Vagina (tissue), 2 donors: Measurements from ENCODE around the gene CSTPP1. TPM values are rescaled to one million over a fixed set of nuclear protein-coding genes. Genes with fewer than 3 reads are reported as not detected.
"Not testable (repeated sequence)": the region's sequence is repeated elsewhere in the genome, so short reads cannot be mapped to it uniquely, and the experiment has no call there.

ENCODE experiments used
- DNase-seq, 2 donors: peaks; one replicate each; pipeline ENCODE4 v3.0.0-alpha.2; 2017; ENCODE audit errors: extremely low spot score in 2 of 2
- H3K27ac ChIP-seq: fragments of 200-600 bp; sonication (generic); one replicate; pipeline ENCODE4 v1.5.1; 2019
- H3K27me3 ChIP-seq: fragments of 200-600 bp; sonication (generic); one replicate; pipeline ENCODE4 v1.5.1; 2019
- H3K36me3 ChIP-seq, 2 donors: fragments of 200-600 bp; sonication (generic); one replicate each; pipeline ENCODE4 v1.5.1; 2017 to 2019
- H3K4me1 ChIP-seq: fragments of 200-600 bp; sonication (generic); one replicate; pipeline ENCODE4 v1.5.1; 2019
- H3K4me3 ChIP-seq, 2 donors: fragments of 200-600 bp; sonication (generic); 1 replicate in 1 of 2; 2 replicates in 1 of 2; pipeline ENCODE4 v1.5.1; 2016 to 2019
- H3K9me3 ChIP-seq: fragments of 200-600 bp; sonication (generic); one replicate; pipeline ENCODE4 v1.5.1; 2019
- POLR2A ChIP-seq, 2 donors: fragments of 450-650 bp; IDR thresholded peaks; one replicate each; pipeline ENCODE4 v1.6.1; 2017; ENCODE audit warnings: antibody characterized with exemption in 2 of 2, mild to moderate bottlenecking in 2 of 2, moderate library complexity in 2 of 2
- POLR2AphosphoS5 ChIP-seq, 2 donors: sonication (generic); formaldehyde crosslinking; IDR thresholded peaks; one replicate each; pipeline ENCODE4 v1.9.0; 2017; ENCODE audit warnings: antibody characterized with exemption in 2 of 2, mild to moderate bottlenecking in 2 of 2, low read depth in 1 of 2; ENCODE audit not compliant: insufficient read depth in 1 of 2
- intact Hi-C: fragments of 100-400 bp; cut with DNase I; formaldehyde crosslinking; loops from one replicate; pipeline ENCODE4 v1.15.1; 2023
- total RNA-seq: library from RNA; depleted of rRNA; stranded (reverse); fragments of >200 nt; gene quantifications from one replicate; pipeline ENCODE4 v1.2.3, GENCODE V29; 2016
- TF ChIP-seq, protein P1 (sequence below), 3 experiments: fragments of 450-650 bp in 2 of 3; fragments of 200-600 bp in 1 of 3; sonication (generic) in 1 of 3; IDR thresholded peaks; one replicate each; pipeline ENCODE4 v1.5.1; 2017 to 2019; ENCODE audit warnings: antibody characterized with exemption in 3 of 3, mild to moderate bottlenecking in 2 of 3, moderate library complexity in 2 of 3

The CSTPP1 gene
- total RNA-seq, 1 donor from 2014 or later, result 30.7 TPM

DNA sequence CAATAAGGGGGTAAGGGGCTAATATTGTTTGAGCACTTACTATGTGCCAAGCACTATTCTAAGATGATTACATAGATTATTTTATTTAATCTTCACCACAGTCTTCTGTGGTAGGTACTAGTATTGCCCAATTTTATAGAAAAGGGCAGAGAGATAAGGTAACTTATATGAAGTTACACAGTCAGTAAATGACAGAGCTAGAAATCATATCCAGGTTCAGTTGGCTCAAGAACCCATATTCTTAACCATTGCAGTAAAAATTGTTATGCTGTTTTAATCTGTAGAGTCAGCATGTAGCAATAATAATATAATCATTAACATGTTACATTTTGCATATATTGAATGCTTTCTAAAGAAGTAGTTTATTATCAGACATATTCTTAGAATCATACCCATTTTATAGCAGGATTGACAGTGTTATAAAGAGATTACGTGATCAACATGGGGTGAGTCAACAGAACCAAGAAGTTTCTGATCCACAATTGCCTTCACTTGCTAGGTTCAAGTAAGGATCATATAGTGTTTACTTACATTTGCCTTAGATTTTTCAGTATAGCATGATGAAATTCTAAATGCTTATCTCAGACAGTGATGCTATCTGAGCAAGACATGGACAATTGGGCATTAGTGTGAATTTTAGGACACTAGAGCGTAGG, 46.4 kb downstream of the CSTPP1 start:
- Histone ChIP-seq H3K36me3 (no peaks in the 10 kb centered on the region), H3K4me1 (no peaks in the 10 kb centered on the region), H3K9me3 (no peaks in the 10 kb centered on the region), H3K4me3 (no peak overlapping the region), H3K27ac (no peak overlapping the region), H3K27me3 (no peaks in the 10 kb centered on the region)
- TF ChIP-seq, protein P1, sequence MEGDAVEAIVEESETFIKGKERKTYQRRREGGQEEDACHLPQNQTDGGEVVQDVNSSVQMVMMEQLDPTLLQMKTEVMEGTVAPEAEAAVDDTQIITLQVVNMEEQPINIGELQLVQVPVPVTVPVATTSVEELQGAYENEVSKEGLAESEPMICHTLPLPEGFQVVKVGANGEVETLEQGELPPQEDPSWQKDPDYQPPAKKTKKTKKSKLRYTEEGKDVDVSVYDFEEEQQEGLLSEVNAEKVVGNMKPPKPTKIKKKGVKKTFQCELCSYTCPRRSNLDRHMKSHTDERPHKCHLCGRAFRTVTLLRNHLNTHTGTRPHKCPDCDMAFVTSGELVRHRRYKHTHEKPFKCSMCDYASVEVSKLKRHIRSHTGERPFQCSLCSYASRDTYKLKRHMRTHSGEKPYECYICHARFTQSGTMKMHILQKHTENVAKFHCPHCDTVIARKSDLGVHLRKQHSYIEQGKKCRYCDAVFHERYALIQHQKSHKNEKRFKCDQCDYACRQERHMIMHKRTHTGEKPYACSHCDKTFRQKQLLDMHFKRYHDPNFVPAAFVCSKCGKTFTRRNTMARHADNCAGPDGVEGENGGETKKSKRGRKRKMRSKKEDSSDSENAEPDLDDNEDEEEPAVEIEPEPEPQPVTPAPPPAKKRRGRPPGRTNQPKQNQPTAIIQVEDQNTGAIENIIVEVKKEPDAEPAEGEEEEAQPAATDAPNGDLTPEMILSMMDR (IDR thresholded peaks at IDR 0.05), result no peak
- no peak for TF ChIP-seq POLR2A (IDR thresholded peaks at IDR 0.05)
- no peak for TF ChIP-seq POLR2AphosphoS5 (IDR thresholded peaks at IDR 0.05; ENCODE audit: insufficient read depth in 1 of 2, low read depth in 1 of 2)
- intact Hi-C loops, result no loop called here
- DNase-seq, result no peak

- no peak overlapping the region for H3K27ac ChIP-seq
- no peak for TF ChIP-seq POLR2A (IDR thresholded peaks at IDR 0.05)
- TF ChIP-seq, protein P1 (IDR thresholded peaks at IDR 0.05), result no peak
- no peak for TF ChIP-seq POLR2AphosphoS5 (IDR thresholded peaks at IDR 0.05; ENCODE audit: insufficient read depth in 1 of 2, low read depth in 1 of 2)
- H3K4me1 ChIP-seq, result no peaks in the 10 kb centered on the region
- H3K9me3 ChIP-seq, result no peaks in the 10 kb centered on the region
- intact Hi-C loops, result no loop called here
- DNase-seq, result no peak
- no peak overlapping the region for H3K4me3 ChIP-seq
- no peaks in the 10 kb centered on the region for H3K27me3 ChIP-seq
- H3K36me3 ChIP-seq, result no peaks in the 10 kb centered on the region
These were observed 47.0 kb downstream of the CSTPP1 start for GRCh38 chr11:46983598-46983997.

GRCh38 chr11:46984548-46984947, 48.0 kb downstream of the CSTPP1 start:
- Histone ChIP-seq H3K4me3 (no peak overlapping the region), H3K27me3 (no peaks in the 10 kb centered on the region), H3K9me3 (no peaks in the 10 kb centered on the region), H3K4me1 (no peaks in the 10 kb centered on the region), H3K27ac (no peak overlapping the region), H3K36me3 (peaks cover 0 to 3% of the 10 kb centered on the region in 2 donors)
- no peak for DNase-seq
- intact Hi-C loops, result no loop called here
- TF ChIP-seq POLR2AphosphoS5 (IDR thresholded peaks at IDR 0.05; ENCODE audit: insufficient read depth in 1 of 2, low read depth in 1 of 2) (no peak), POLR2A (IDR thresholded peaks at IDR 0.05) (no peak)
- TF ChIP-seq, protein P1 (IDR thresholded peaks at IDR 0.05), result no peak

DNA sequence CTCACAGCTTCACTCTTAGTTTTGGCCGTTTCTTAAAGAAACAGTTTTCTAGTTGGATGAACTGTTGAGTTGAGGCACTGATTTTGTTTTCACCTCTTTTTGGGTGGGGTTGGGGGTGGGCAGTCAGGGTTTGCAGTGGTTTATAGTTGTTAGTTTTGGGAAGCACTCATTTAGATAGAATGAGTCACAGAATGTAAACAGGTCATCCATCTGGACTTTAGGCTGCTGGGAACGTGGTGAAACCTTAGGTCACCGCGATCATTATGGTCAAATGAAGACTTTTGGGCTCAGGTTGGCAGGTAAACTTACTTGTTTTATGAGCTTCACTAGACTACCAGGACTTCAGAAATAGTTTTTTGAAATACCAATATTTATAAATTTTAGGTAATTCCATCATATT, 48.4 kb downstream of the CSTPP1 start:
- TF ChIP-seq POLR2A (IDR thresholded peaks at IDR 0.05) (no peak), POLR2AphosphoS5 (IDR thresholded peaks at IDR 0.05; ENCODE audit: insufficient read depth in 1 of 2, low read depth in 1 of 2) (no peak)
- TF ChIP-seq, protein P1 (IDR thresholded peaks at IDR 0.05), result no peak
- peaks cover 0 to 7% of the 10 kb centered on the region in 2 donors for H3K36me3 ChIP-seq
- no peaks in the 10 kb centered on the region for H3K9me3 ChIP-seq
- H3K4me1 ChIP-seq, result no peaks in the 10 kb centered on the region
- intact Hi-C loops, result no loop called here
- H3K27me3 ChIP-seq, result no peaks in the 10 kb centered on the region
- no peak overlapping the region for H3K4me3 ChIP-seq
- DNase-seq, result no peak
- no peak overlapping the region for H3K27ac ChIP-seq

DNA sequence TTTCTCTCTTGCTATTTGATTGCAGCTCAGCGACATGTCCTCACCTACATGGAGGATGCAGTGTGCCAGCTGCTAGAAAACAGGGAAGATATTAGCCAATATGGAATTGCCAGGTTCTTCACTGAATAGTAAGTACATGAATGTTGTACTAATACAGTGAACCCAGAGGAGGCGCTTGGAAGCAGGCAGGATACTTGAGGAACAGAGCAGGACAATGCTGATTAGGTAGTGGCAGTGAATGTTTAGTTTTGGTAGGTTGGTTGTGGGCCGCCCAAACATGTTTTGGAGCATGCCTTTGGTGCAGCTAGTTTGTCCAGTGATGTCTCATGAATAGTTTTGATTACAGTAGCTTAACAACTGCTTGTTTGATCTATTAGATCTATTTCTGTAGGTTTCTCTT, 50.6 kb downstream of the CSTPP1 start:
- peaks cover 0 to 9% of the 10 kb centered on the region in 2 donors for H3K36me3 ChIP-seq
- no peaks in the 10 kb centered on the region for H3K4me1 ChIP-seq
- no peak overlapping the region for H3K27ac ChIP-seq
- no peak for DNase-seq
- intact Hi-C loops, result no loop called here
- TF ChIP-seq, protein P1 (IDR thresholded peaks at IDR 0.05), result no peak
- no peak for TF ChIP-seq POLR2AphosphoS5 (IDR thresholded peaks at IDR 0.05; ENCODE audit: insufficient read depth in 1 of 2, low read depth in 1 of 2)
- H3K27me3 ChIP-seq, result no peaks in the 10 kb centered on the region
- no peaks in the 10 kb centered on the region for H3K9me3 ChIP-seq
- no peak overlapping the region for H3K4me3 ChIP-seq

DNA sequence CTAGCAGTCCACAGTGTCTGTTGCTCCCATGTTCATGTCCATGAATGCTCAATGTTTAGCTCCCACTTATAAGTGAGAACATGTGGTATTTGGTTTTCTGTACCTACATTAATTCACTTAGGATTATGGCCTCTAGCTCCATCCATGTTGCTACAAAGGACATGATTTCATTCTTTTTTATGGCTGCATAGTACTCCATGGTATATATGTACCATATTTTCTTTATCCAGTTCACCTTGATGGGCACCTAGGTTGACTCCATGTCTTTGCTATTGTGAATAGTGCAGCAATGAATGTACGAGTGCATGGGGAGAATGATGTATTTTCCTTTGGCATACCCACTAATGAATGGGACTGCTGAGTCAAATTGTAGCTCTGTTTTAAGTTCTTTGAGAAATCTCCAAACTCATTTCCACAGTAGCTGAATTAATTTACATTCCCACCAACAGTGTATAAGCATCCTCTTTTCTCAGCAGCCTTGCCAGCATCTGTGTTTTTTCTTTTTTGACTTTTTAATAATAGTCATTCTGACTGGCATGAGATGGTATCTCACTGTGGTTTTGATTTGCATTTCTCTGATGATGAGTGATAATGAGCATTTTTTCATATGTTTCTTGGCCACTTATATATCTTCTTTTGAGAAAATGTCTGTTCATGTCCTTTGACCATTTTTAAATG, 53.4 kb downstream of the CSTPP1 start:
- H3K4me1 ChIP-seq, intact Hi-C loops, H3K27me3 ChIP-seq, H3K4me3 ChIP-seq, H3K9me3 ChIP-seq, H3K27ac ChIP-seq, H3K36me3 ChIP-seq, DNase-seq: not testable (repeated sequence)
